Measurements from ENCODE around the gene GART. TPM values are rescaled to one million over a fixed set of nuclear protein-coding genes. Genes with fewer than 3 reads are reported as not detected.
"Not testable (repeated sequence)": the region's sequence is repeated elsewhere in the genome, so short reads cannot be mapped to it uniquely, and the experiment has no call there.

GART gene
- total RNA-seq, 4 donors from 2014 or later, result 23.9 to 123 (median 68.5) TPM

GRCh38 chr21:33586927-33587326 is 45.0 kb upstream of the GART start:
- Histone ChIP-seq H3K36me3 (no peaks in the 10 kb centered on the region), H3K4me1 (peaks cover 0 to 15% (median 7%) of the 10 kb centered on the region in 4 donors), H3K4me3 (no peak overlapping the region), H3K27me3 (no peaks in the 10 kb centered on the region), H3K9me3 (no peaks in the 10 kb centered on the region), H3K27ac (no peak overlapping the region)
- in situ Hi-C loops (cut with MboI; ENCODE audit: low pct_ligation_motif_present in 1 of 4, low pct_unique_long_range_greater_than_20kb in 1 of 4, low sequenced_read_pairs in 3 of 4) (no loop called here), intact Hi-C loops (cut with DNase I; ENCODE audit: low total_unique reads) (no loop called here)
- no peak for DNase-seq
- TF ChIP-seq EP300 (IDR thresholded peaks at IDR 0.05; ENCODE audit: low read depth) (no peak), POLR2AphosphoS5 (IDR thresholded peaks at IDR 0.05) (no peak), POLR2A (IDR thresholded peaks at IDR 0.05) (no peak)
- 74 to 82% methylated on average over 5 to 6 of the region's 6 CpGs for WGBS, 2 donors (ENCODE audit: low coverage in 1 of 2)

GRCh38 chr21:33584455-33584854 is 42.5 kb upstream of the GART start:
- no peak for DNase-seq
- Histone ChIP-seq H3K9me3 (no peaks in the 10 kb centered on the region), H3K36me3 (no peaks in the 10 kb centered on the region), H3K4me3 (no peak overlapping the region), H3K4me1 (peaks cover 0 to 14% (median 7%) of the 10 kb centered on the region in 4 donors), H3K27me3 (no peaks in the 10 kb centered on the region), H3K27ac (no peak overlapping the region)
- intact Hi-C loops (cut with DNase I; ENCODE audit: low total_unique reads) (no loop called here), in situ Hi-C loops (cut with MboI; ENCODE audit: low pct_ligation_motif_present in 1 of 4, low pct_unique_long_range_greater_than_20kb in 1 of 4, low sequenced_read_pairs in 3 of 4) (no loop called here)
- 83 to 89% methylated on average over 3 of the region's 3 CpGs for WGBS, 2 donors (ENCODE audit: low coverage in 1 of 2)
- TF ChIP-seq CTCF (IDR thresholded peaks at IDR 0.05), result no peak
- no peak for TF ChIP-seq POLR2AphosphoS5 (IDR thresholded peaks at IDR 0.05)
- no peak for TF ChIP-seq EP300 (IDR thresholded peaks at IDR 0.05; ENCODE audit: low read depth)
- no peak for TF ChIP-seq POLR2A (IDR thresholded peaks at IDR 0.05)

- Histone ChIP-seq H3K27me3 (no peaks in the 10 kb centered on the region), H3K9me3 (no peaks in the 10 kb centered on the region), H3K4me3 (no peak overlapping the region), H3K36me3 (peaks cover 0 to 22% (median 11%) of the 10 kb centered on the region in 4 donors), H3K27ac (no peak overlapping the region), H3K4me1 (no peaks in the 10 kb centered on the region)
- intact Hi-C loops (cut with DNase I; ENCODE audit: low total_unique reads) (no loop called here), in situ Hi-C loops (cut with MboI; ENCODE audit: low pct_ligation_motif_present in 1 of 4, low pct_unique_long_range_greater_than_20kb in 1 of 4, low sequenced_read_pairs in 3 of 4) (no loop called here)
- 94% methylated on average over 6 to 7 of the region's 7 CpGs for WGBS, 2 donors (ENCODE audit: low coverage in 1 of 2)
- no peak for TF ChIP-seq POLR2AphosphoS5 (IDR thresholded peaks at IDR 0.05)
- TF ChIP-seq CTCF (IDR thresholded peaks at IDR 0.05), result no peak
- TF ChIP-seq EP300 (IDR thresholded peaks at IDR 0.05; ENCODE audit: low read depth), result no peak
- DNase-seq, result no peak
Observed at GRCh38 chr21:33578959-33579542, 37.1 kb upstream of the GART start.

GRCh38 chr21:33578214-33578613 is 36.3 kb upstream of the GART start:
- Histone ChIP-seq H3K4me1 (no peaks in the 10 kb centered on the region), H3K9me3 (no peaks in the 10 kb centered on the region), H3K27ac (no peak overlapping the region), H3K27me3 (no peaks in the 10 kb centered on the region), H3K36me3 (peaks cover 0 to 30% (median 15%) of the 10 kb centered on the region in 4 donors), H3K4me3 (no peak overlapping the region)
- DNase-seq, result no peak
- in situ Hi-C loops (cut with MboI; ENCODE audit: low pct_ligation_motif_present in 1 of 4, low pct_unique_long_range_greater_than_20kb in 1 of 4, low sequenced_read_pairs in 3 of 4) (no loop called here), intact Hi-C loops (cut with DNase I; ENCODE audit: low total_unique reads) (no loop called here)
- TF ChIP-seq POLR2AphosphoS5 (IDR thresholded peaks at IDR 0.05), result no peak
- no peak for TF ChIP-seq POLR2A (IDR thresholded peaks at IDR 0.05)
- no peak for TF ChIP-seq CTCF (IDR thresholded peaks at IDR 0.05)
- no peak for TF ChIP-seq EP300 (IDR thresholded peaks at IDR 0.05; ENCODE audit: low read depth)
- WGBS, 2 donors (ENCODE audit: low coverage in 1 of 2), result 82 to 94% methylated on average over 2 of the region's 2 CpGs

GRCh38 chr21:33576741-33577141 is 34.8 kb upstream of the GART start:
- in situ Hi-C loops (cut with MboI; ENCODE audit: low pct_ligation_motif_present in 1 of 4, low pct_unique_long_range_greater_than_20kb in 1 of 4, low sequenced_read_pairs in 3 of 4); H3K4me3 ChIP-seq; H3K27me3 ChIP-seq; H3K4me1 ChIP-seq; H3K9me3 ChIP-seq; intact Hi-C loops (cut with DNase I; ENCODE audit: low total_unique reads); DNase-seq; H3K27ac ChIP-seq: not testable (repeated sequence)
- peaks cover 0 to 37% (median 17%) of the 10 kb centered on the region in 4 donors for H3K36me3 ChIP-seq
- 32 to 39% methylated on average over 2 of the region's 2 CpGs for WGBS, 2 donors (ENCODE audit: low coverage in 1 of 2)

Measured in transverse colon (tissue), 4 donors.